ENCODE measurements around the gene FAM25G.

The FAM25G gene

GRCh38 chr10:47451998-47452494 is 39.5 kb downstream of the FAM25G start:
- no peaks in the 10 kb centered on the region for H3F3A ChIP-seq (ENCODE audit: insufficient read depth, low read length)
- DNase-seq, result no peak
- no peak overlapping the region for H2AFZ ChIP-seq (ENCODE audit: low read length)
- TF ChIP-seq EZH2phosphoT487 (IDR thresholded peaks at IDR 0.05; ENCODE audit: low read length) (no peak), EZH2 (optimal IDR thresholded peaks at IDR 0.05; ENCODE audit: low read depth, low read length) (no peak), CTCF (IDR thresholded peaks at IDR 0.05; ENCODE audit: low read length) (no peak)
- no peaks in the 10 kb centered on the region for H3K9me3 ChIP-seq (replicated peaks; ENCODE audit: insufficient read depth, low read length)
- H3K36me3 ChIP-seq (replicated peaks; ENCODE audit: insufficient read depth, low read length), result no peaks in the 10 kb centered on the region
- no peak overlapping the region for H3K9ac ChIP-seq (ENCODE audit: low read length)
- H3K27ac ChIP-seq (ENCODE audit: low read length), result no peak overlapping the region
- no peaks in the 10 kb centered on the region for H4K20me1 ChIP-seq (ENCODE audit: insufficient read depth, low read length)
- no peaks in the 10 kb centered on the region for H3K4me1 ChIP-seq (ENCODE audit: low read length)
- no peaks in the 10 kb centered on the region for H3K79me2 ChIP-seq (ENCODE audit: low read length)
- H3K4me2 ChIP-seq (ENCODE audit: low read depth, low read length), result no peak overlapping the region
- no peaks in the 10 kb centered on the region for H3K9me2 ChIP-seq (replicated peaks; ENCODE audit: insufficient read depth, low read length)
- H3K4me3 ChIP-seq (ENCODE audit: low read length), result no peak overlapping the region
- peaks cover 24% of the 10 kb centered on the region for H3K27me3 ChIP-seq (replicated peaks; ENCODE audit: insufficient read depth, low read length)

DNA sequence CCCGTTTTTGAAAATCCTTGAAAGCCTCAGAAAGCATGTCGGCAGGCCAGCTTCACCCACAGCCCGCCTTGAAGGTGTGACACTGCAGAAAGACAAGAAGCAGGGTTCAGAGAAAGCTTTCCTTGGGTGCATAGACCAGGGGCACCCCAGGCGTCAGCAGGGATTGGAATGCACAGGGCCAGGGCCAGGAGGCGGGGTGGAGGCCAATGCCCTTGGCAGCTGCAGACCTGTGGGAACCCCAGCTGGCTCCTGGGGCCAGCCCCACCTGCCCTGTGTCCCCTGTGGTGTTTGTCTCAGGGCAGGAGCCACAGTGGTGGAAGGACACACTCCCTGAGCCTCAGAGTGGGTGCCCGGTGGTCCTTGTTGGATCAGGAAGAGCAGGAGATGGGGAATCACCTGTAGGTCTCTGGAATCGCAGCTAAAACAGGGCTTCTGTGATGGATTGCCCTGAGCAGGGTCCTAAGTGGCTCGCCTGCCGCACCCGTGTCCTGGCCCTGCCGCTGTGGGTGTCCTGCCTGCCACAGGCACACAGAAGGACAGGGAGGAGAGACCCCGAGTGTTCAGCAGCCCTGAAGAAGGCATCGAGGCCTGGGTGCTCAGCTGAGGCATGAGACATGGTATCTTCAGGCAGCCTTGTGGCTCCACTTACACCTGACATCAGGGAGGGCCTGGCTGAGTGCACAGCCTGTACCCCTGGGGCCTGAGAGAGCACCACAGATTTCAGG is 40.1 kb downstream of the FAM25G start:
- Histone ChIP-seq H3K36me3 (replicated peaks; ENCODE audit: insufficient read depth, low read length) (no peaks in the 10 kb centered on the region), H3K9me3 (replicated peaks; ENCODE audit: insufficient read depth, low read length) (no peaks in the 10 kb centered on the region), H3K4me1 (ENCODE audit: low read length) (no peaks in the 10 kb centered on the region), H3F3A (ENCODE audit: insufficient read depth, low read length) (no peaks in the 10 kb centered on the region), H3K27ac (ENCODE audit: low read length) (no peak overlapping the region), H3K9ac (ENCODE audit: low read length) (no peak overlapping the region), H3K27me3 (replicated peaks; ENCODE audit: insufficient read depth, low read length) (peaks cover 24% of the 10 kb centered on the region), H3K9me2 (replicated peaks; ENCODE audit: insufficient read depth, low read length) (no peaks in the 10 kb centered on the region), H3K4me3 (ENCODE audit: low read length) (no peak overlapping the region), H2AFZ (ENCODE audit: low read length) (no peak overlapping the region), H3K79me2 (ENCODE audit: low read length) (no peaks in the 10 kb centered on the region), H3K4me2 (ENCODE audit: low read depth, low read length) (no peak overlapping the region), H4K20me1 (ENCODE audit: insufficient read depth, low read length) (no peaks in the 10 kb centered on the region)
- no peak for DNase-seq
- TF ChIP-seq EZH2phosphoT487 (IDR thresholded peaks at IDR 0.05; ENCODE audit: low read length), result no peak
- no peak for TF ChIP-seq EZH2 (optimal IDR thresholded peaks at IDR 0.05; ENCODE audit: low read depth, low read length)
- no peak for TF ChIP-seq CTCF (IDR thresholded peaks at IDR 0.05; ENCODE audit: low read length)

DNA sequence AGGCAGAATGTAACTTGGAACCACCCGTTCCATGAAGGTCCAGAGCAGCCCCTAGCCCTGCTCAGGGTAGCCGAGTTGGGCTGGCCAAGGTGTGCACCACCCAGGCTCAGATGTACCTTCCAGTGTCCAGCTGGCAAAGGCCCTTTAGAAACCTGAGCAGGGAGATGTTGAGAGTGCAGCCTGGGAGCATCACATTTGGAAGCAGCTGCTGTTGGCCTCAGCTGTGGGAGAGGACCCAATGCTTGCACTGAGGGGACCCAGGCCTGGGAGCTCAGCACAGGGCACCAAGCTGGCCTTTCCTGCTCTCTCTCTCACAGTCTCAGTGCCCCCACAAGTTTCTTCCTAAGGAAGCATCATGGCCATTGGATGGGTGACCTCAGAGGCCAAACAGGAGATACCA is 41.1 kb downstream of the FAM25G start:
- Histone ChIP-seq H3K9me3 (replicated peaks; ENCODE audit: insufficient read depth, low read length) (no peaks in the 10 kb centered on the region), H3K4me2 (ENCODE audit: low read depth, low read length) (no peak overlapping the region), H3K36me3 (replicated peaks; ENCODE audit: insufficient read depth, low read length) (no peaks in the 10 kb centered on the region), H3K4me3 (ENCODE audit: low read length) (no peak overlapping the region), H3K9me2 (replicated peaks; ENCODE audit: insufficient read depth, low read length) (no peaks in the 10 kb centered on the region), H4K20me1 (ENCODE audit: insufficient read depth, low read length) (no peaks in the 10 kb centered on the region), H3K4me1 (ENCODE audit: low read length) (no peaks in the 10 kb centered on the region), H2AFZ (ENCODE audit: low read length) (no peak overlapping the region), H3F3A (ENCODE audit: insufficient read depth, low read length) (no peaks in the 10 kb centered on the region), H3K27ac (ENCODE audit: low read length) (no peak overlapping the region), H3K27me3 (replicated peaks; ENCODE audit: insufficient read depth, low read length) (peaks cover 24% of the 10 kb centered on the region), H3K79me2 (ENCODE audit: low read length) (no peaks in the 10 kb centered on the region), H3K9ac (ENCODE audit: low read length) (no peak overlapping the region)
- no peak for TF ChIP-seq EZH2phosphoT487 (IDR thresholded peaks at IDR 0.05; ENCODE audit: low read length)
- TF ChIP-seq EZH2 (optimal IDR thresholded peaks at IDR 0.05; ENCODE audit: low read depth, low read length), result no peak
- no peak for TF ChIP-seq CTCF (IDR thresholded peaks at IDR 0.05; ENCODE audit: low read length)
- DNase-seq, result no peak
